ENCODE measurements around the gene RPL4. TPM values are rescaled to one million over a fixed set of nuclear protein-coding genes. Genes with fewer than 3 reads are reported as not detected.
"Not testable (repeated sequence)": the region's sequence is repeated elsewhere in the genome, so short reads cannot be mapped to it uniquely, and the experiment has no call there.

Gene RPL4
- polyA plus RNA-seq, 1 experiment: 5,001 TPM

GRCh38 chr15:66476535-66476934 lies 28.1 kb downstream of the RPL4 start:
- ChIA-PET POLR2A (no interaction called here), CTCF (no interaction called here)
- DNase-seq (ENCODE audit: low read depth, low spot score): no peak
- Histone ChIP-seq H3K9me3 (ENCODE audit: control insufficient read depth, insufficient read depth, low read length) (no peaks in the 10 kb centered on the region), H3K27me3 (ENCODE audit: control insufficient read depth, insufficient read depth, low read length) (no peaks in the 10 kb centered on the region), H3K4me3 (ENCODE audit: low read depth, low read length) (no peak overlapping the region), H3K27ac (ENCODE audit: low read depth, low read length) (no peak overlapping the region)
- TF ChIP-seq CTCF (IDR thresholded peaks at IDR 0.05; ENCODE audit: low read depth, low read length): no peak

GRCh38 chr15:66474963-66475362 lies 29.7 kb downstream of the RPL4 start:
- ChIA-PET CTCF (interaction anchor here (0.8 to 2.1 kb wide), 2 partner anchors 17 to 23 kb away, joined by 3 to 14 read pairs; partner anchors contain the start of gene SNAPC5), POLR2A (no interaction called here)
- Histone ChIP-seq H3K27ac (ENCODE audit: low read depth, low read length) (no peak overlapping the region), H3K9me3 (ENCODE audit: control insufficient read depth, insufficient read depth, low read length) (no peaks in the 10 kb centered on the region), H3K27me3 (ENCODE audit: control insufficient read depth, insufficient read depth, low read length) (no peaks in the 10 kb centered on the region), H3K4me3 (ENCODE audit: low read depth, low read length) (no peak overlapping the region)
- no peak for DNase-seq (ENCODE audit: low read depth, low spot score)
- no peak for TF ChIP-seq CTCF (IDR thresholded peaks at IDR 0.05; ENCODE audit: low read depth, low read length)

- ChIA-PET CTCF (interaction anchor here (2.1 kb wide), 1 partner anchor 24 kb away, joined by 14 read pairs; the partner anchor contains the start of gene SNAPC5), POLR2A (no interaction called here)
- DNase-seq (ENCODE audit: low read depth, low spot score): no peak
- Histone ChIP-seq H3K9me3 (ENCODE audit: control insufficient read depth, insufficient read depth, low read length) (no peaks in the 10 kb centered on the region), H3K27me3 (ENCODE audit: control insufficient read depth, insufficient read depth, low read length) (no peaks in the 10 kb centered on the region), H3K4me3 (ENCODE audit: low read depth, low read length) (no peak overlapping the region), H3K27ac (ENCODE audit: low read depth, low read length) (peak overlapping the region; percentile 11)
- no peak for TF ChIP-seq CTCF (IDR thresholded peaks at IDR 0.05; ENCODE audit: low read depth, low read length)
Observed at GRCh38 chr15:66474135-66474534, 30.5 kb downstream of the RPL4 start.

- Histone ChIP-seq H3K27me3 (ENCODE audit: control insufficient read depth, insufficient read depth, low read length) (no peaks in the 10 kb centered on the region), H3K27ac (ENCODE audit: low read depth, low read length) (peak overlapping the region; percentile 61), H3K4me3 (ENCODE audit: low read depth, low read length) (no peak overlapping the region), H3K9me3 (ENCODE audit: control insufficient read depth, insufficient read depth, low read length) (no peaks in the 10 kb centered on the region)
- DNase-seq (ENCODE audit: low read depth, low spot score): no peak
- no peak for TF ChIP-seq CTCF (IDR thresholded peaks at IDR 0.05; ENCODE audit: low read depth, low read length)
- ChIA-PET CTCF (interaction anchor here (0.5 to 2.7 kb wide), 3 partner anchors 26 to 1152 kb away, joined by 3 to 18 read pairs (median 9); partner anchors contain the start of gene SNAPC5), POLR2A (interaction anchor here (0.8 kb wide), 1 partner anchor 19 kb away, joined by 3 read pairs; no protein-coding TSS in a partner anchor)
Observed at GRCh38 chr15:66472176-66472999, 32.3 kb downstream of the RPL4 start.

- H3K27ac ChIP-seq (ENCODE audit: low read depth, low read length); DNase-seq (ENCODE audit: low read depth, low spot score); H3K9me3 ChIP-seq (ENCODE audit: control insufficient read depth, insufficient read depth, low read length); POLR2A ChIA-PET; H3K4me3 ChIP-seq (ENCODE audit: low read depth, low read length); H3K27me3 ChIP-seq (ENCODE audit: control insufficient read depth, insufficient read depth, low read length): not testable (repeated sequence)
- CTCF ChIA-PET: interaction anchor here (0.5 to 2.7 kb wide), 3 partner anchors 28 to 107 kb away, joined by 3 to 18 read pairs (median 7); partner anchors contain the start of gene SNAPC5
Observed at GRCh38 chr15:66470825-66471224, 33.8 kb downstream of the RPL4 start.

GRCh38 chr15:66467162-66468040 lies 37.3 kb downstream of the RPL4 start:
- CTCF ChIA-PET: interaction anchor here (2.3 kb wide), 1 partner anchor 30 kb away, joined by 9 read pairs; the partner anchor contains the start of gene SNAPC5
- POLR2A ChIA-PET; H3K27ac ChIP-seq (ENCODE audit: low read depth, low read length); H3K4me3 ChIP-seq (ENCODE audit: low read depth, low read length); H3K27me3 ChIP-seq (ENCODE audit: control insufficient read depth, insufficient read depth, low read length); H3K9me3 ChIP-seq (ENCODE audit: control insufficient read depth, insufficient read depth, low read length); DNase-seq (ENCODE audit: low read depth, low spot score): not testable (repeated sequence)

GRCh38 chr15:66465294-66465693 lies 39.4 kb downstream of the RPL4 start:
- POLR2A ChIA-PET; H3K4me3 ChIP-seq (ENCODE audit: low read depth, low read length); CTCF ChIA-PET; H3K27me3 ChIP-seq (ENCODE audit: control insufficient read depth, insufficient read depth, low read length); DNase-seq (ENCODE audit: low read depth, low spot score); H3K27ac ChIP-seq (ENCODE audit: low read depth, low read length); H3K9me3 ChIP-seq (ENCODE audit: control insufficient read depth, insufficient read depth, low read length): not testable (repeated sequence)

Measured in AG04450 (cell line).